ENCODE measurements around the gene CENPM. TPM values are rescaled to one million over a fixed set of nuclear protein-coding genes. Genes with fewer than 3 reads are reported as not detected.

CENPM gene
- total RNA-seq, 1 experiment from 2014 or later: 69.3 TPM

- Mint-ChIP-seq H3K27ac (ENCODE audit: unreplicated experiment) (peak overlapping the region; percentile 62), H3K4me1 (ENCODE audit: low read depth, unreplicated experiment) (peaks cover 50% of the 10 kb centered on the region), H3K36me3 (ENCODE audit: insufficient read depth, unreplicated experiment) (peaks cover 47% of the 10 kb centered on the region), H3K27me3 (ENCODE audit: unreplicated experiment) (no peaks in the 10 kb centered on the region), H3K9me3 (ENCODE audit: low read depth, unreplicated experiment) (no peaks in the 10 kb centered on the region), H3K4me3 (ENCODE audit: low read depth, unreplicated experiment) (peak overlapping the region; percentile 79)
- CTCF ChIA-PET: interaction anchor here (0.6 to 1.1 kb wide), 6 partner anchors 11 to 326 kb away, joined by 3 to 8 read pairs (median 6); partner anchors contain the start of genes CCDC134, SREBF2 and XRCC6
- BruUV-seq (replicated peaks): TSS peak; percentile 74
- TF ChIP-seq CTCF (IDR thresholded peaks at IDR 0.05; ENCODE audit: unreplicated experiment): no peak
- DNase-seq: no peak
- intact Hi-C loops (cut with micrococcal nuclease; ENCODE audit: unreplicated experiment): loop anchor here (2.0 to 5.0 kb wide), 2 partner anchors 115 to 125 kb away; partner anchors contain the start of genes NAGA, PHETA2 and SREBF2
Measured at GRCh38 chr22:41947424-41948080, 600 bp upstream of the CENPM start.

GRCh38 chr22:41943661-41944209 lies 3.2 kb downstream of the CENPM start:
- TF ChIP-seq CTCF (IDR thresholded peaks at IDR 0.05; ENCODE audit: unreplicated experiment): no peak
- H3K4me1 Mint-ChIP-seq (ENCODE audit: low read depth, unreplicated experiment): peaks cover 70% of the 10 kb centered on the region
- no peak overlapping the region for H3K27ac Mint-ChIP-seq (ENCODE audit: unreplicated experiment)
- CTCF ChIA-PET: interaction anchor here (1.0 kb wide), 1 partner anchor 197 kb away, joined by 3 read pairs; no protein-coding TSS in a partner anchor
- no peak for DNase-seq
- H3K27me3 Mint-ChIP-seq (ENCODE audit: unreplicated experiment): no peaks in the 10 kb centered on the region
- no TSS peak for BruUV-seq (replicated peaks)
- peak overlapping the region; percentile 23 for H3K4me3 Mint-ChIP-seq (ENCODE audit: low read depth, unreplicated experiment)
- H3K9me3 Mint-ChIP-seq (ENCODE audit: low read depth, unreplicated experiment): no peaks in the 10 kb centered on the region
- peaks cover 81% of the 10 kb centered on the region for H3K36me3 Mint-ChIP-seq (ENCODE audit: insufficient read depth, unreplicated experiment)
- intact Hi-C loops (cut with micrococcal nuclease; ENCODE audit: unreplicated experiment): no loop called here

- peak overlapping the region; percentile 96 for H3K27ac Mint-ChIP-seq (ENCODE audit: unreplicated experiment)
- CTCF ChIA-PET: interaction anchor here (0.5 to 2.5 kb wide), 16 partner anchors 14 to 360 kb away, joined by 3 to 25 read pairs (median 4); partner anchors contain the start of gene CCDC134
- peaks cover 57% of the 10 kb centered on the region for H3K4me1 Mint-ChIP-seq (ENCODE audit: low read depth, unreplicated experiment)
- peak; percentile 78 for TF ChIP-seq CTCF (IDR thresholded peaks at IDR 0.05; ENCODE audit: unreplicated experiment)
- no peaks in the 10 kb centered on the region for H3K27me3 Mint-ChIP-seq (ENCODE audit: unreplicated experiment)
- BruUV-seq (replicated peaks): no TSS peak
- peak; percentile 88 for DNase-seq
- H3K9me3 Mint-ChIP-seq (ENCODE audit: low read depth, unreplicated experiment): no peaks in the 10 kb centered on the region
- intact Hi-C loops (cut with micrococcal nuclease; ENCODE audit: unreplicated experiment): loop anchor here (1.0 kb wide), 3 partner anchors 119 to 244 kb away; no protein-coding TSS in a partner anchor
- peaks cover 74% of the 10 kb centered on the region for H3K36me3 Mint-ChIP-seq (ENCODE audit: insufficient read depth, unreplicated experiment)
- peak overlapping the region; percentile 4 for H3K4me3 Mint-ChIP-seq (ENCODE audit: low read depth, unreplicated experiment)
Measured at GRCh38 chr22:41940832-41941765, 5.9 kb downstream of the CENPM start.

Data from Calu3 (cell line).